Measurements from ENCODE around the gene CAMK2D.

DNA sequence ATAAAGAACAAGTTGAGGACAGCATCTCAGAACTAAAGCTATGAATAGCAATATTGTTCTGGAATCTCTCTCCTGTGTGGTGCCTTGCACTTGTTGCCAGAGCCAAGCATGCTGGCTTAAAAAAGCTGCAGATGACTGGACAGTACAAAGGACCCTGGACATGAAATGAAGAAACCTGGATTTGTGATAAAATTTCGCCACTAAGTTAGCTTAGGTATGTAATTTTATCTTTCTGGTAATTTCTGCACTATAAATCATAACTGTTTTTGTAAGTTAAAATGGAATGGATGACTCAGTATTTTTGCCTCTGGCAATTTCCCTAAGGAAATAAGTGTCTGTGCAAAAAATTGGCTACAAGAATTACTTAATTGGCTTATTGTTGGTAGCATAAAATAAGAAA, 317.2 kb downstream of the CAMK2D start:
- no peak for TF ChIP-seq CTCF (IDR thresholded peaks at IDR 0.05)
- no peak for TF ChIP-seq POLR2A (IDR thresholded peaks at IDR 0.05)
